OCI-LY3 (cell line): Measurements from ENCODE around the gene HCN1.

Experiments used
- EZH2phosphoT487 ChIP-seq: fragments of 200-600 bp; shearing (Covaris generic); IDR thresholded peaks from 2 replicates; pipeline ENCODE4 v1.6.1; 2018; ENCODE audit warnings: antibody characterized with exemption, mixed run types, low read depth
- TF ChIP-seq, protein P1 (sequence below): fragments of 200-600, 300-600 bp; sonication (generic); IDR thresholded peaks from 2 replicates; pipeline ENCODE4 v1.5.1; 2014; ENCODE audit warnings: antibody characterized with exemption, low read length, low read depth

DNA sequence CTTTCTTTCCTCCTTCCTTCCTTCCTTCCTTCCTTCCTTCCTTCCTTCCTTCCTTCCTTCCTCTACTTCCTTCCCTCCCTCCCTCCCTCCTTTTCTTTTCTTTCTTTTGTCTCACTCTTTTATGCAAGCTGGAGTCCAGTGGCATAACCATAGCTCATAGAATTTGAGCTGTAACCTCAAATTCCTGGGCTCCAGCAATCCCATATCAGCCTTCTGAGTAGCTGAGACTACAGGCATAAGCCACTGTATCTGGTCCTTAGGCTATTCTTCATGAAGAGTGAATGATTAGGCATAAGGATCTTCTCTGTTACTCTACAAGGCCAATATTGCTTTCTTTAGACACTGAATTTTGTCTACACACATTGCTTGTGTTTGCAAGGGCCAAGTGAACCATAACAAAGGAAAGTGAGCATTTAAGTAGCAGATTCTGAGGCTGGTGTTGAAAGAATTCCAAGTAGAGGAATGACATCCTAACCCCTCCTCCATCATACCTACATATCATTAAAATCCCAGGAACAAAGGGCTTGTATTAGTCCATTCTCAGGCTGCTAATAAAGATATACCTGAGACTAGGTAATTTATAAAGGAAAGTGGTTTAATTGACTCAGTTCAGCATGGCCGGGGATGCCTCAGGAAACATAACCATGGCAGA lies 293.2 kb downstream of the HCN1 start:
- TF ChIP-seq, protein P1, sequence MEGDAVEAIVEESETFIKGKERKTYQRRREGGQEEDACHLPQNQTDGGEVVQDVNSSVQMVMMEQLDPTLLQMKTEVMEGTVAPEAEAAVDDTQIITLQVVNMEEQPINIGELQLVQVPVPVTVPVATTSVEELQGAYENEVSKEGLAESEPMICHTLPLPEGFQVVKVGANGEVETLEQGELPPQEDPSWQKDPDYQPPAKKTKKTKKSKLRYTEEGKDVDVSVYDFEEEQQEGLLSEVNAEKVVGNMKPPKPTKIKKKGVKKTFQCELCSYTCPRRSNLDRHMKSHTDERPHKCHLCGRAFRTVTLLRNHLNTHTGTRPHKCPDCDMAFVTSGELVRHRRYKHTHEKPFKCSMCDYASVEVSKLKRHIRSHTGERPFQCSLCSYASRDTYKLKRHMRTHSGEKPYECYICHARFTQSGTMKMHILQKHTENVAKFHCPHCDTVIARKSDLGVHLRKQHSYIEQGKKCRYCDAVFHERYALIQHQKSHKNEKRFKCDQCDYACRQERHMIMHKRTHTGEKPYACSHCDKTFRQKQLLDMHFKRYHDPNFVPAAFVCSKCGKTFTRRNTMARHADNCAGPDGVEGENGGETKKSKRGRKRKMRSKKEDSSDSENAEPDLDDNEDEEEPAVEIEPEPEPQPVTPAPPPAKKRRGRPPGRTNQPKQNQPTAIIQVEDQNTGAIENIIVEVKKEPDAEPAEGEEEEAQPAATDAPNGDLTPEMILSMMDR: no peak
- TF ChIP-seq EZH2phosphoT487: no peak
